HCT116 (cell line): ENCODE measurements around the gene VSTM2B. TPM values are rescaled to one million over a fixed set of nuclear protein-coding genes. Genes with fewer than 3 reads are reported as not detected.

Source experiments
- ATAC-seq: fragments of 200-7000 bp; cut with Tn5 transposase; 2 replicates; pipeline ENCODE4 v1.9.1; 2020; ENCODE audit warnings: mild to moderate bottlenecking, moderate library complexity
- BruUV-seq: library from RNA; stranded (reverse); fragments of 400-500 nt; replicated peaks from 2 replicates; lab custom pipeline; 2021; lab: Mats Ljungman, UMichigan
- CTCF ChIA-PET: fragments of 300-600 bp; sonication (Branson Sonifier 250); formaldehyde crosslinking; loops from one replicate; lab custom pipeline; 2021; ENCODE audit warnings: antibody characterized with exemption; lab: Charles Lee
- POLR2A ChIA-PET: fragments of 300-600, 350-600 bp; sonication (Branson Sonifier 250); formaldehyde crosslinking; loops from one replicate; lab custom pipeline; 2021; ENCODE audit warnings: antibody characterized with exemption; lab: Charles Lee
- RAD21 ChIA-PET, 2 experiments: fragments of 300-600 bp; sonication (Branson Sonifier 250); formaldehyde crosslinking; loops; one replicate each; lab custom pipeline; 2023; ENCODE audit warnings: low total read pairs in 2 of 2; ENCODE audit not compliant: uncharacterized antibody in 2 of 2, unreplicated experiment in 2 of 2, low non-redundant PET in 1 of 2; lab: Charles Lee
- DNase-seq: peaks from one replicate; pipeline ENCODE4 v3.0.0-alpha.2; 2010; ENCODE audit warnings: low read depth, low spot score
- H2AFZ ChIP-seq: fragments of 200-600 bp; shearing (Covaris generic), sonication (generic); 2 replicates; pipeline ENCODE4 v1.6.1; 2017; ENCODE audit warnings: low read depth, mixed run types, mixed read lengths, antibody characterized with exemption, low read length; ENCODE audit not compliant: poor library complexity, severe bottlenecking
- H3K27ac ChIP-seq: 2 replicates; pipeline ENCODE4 v1.5.1; 2012; ENCODE audit warnings: low read depth, low read length
- H3K27me3 ChIP-seq: fragments of 200-600 bp; sonication (generic); 2 replicates; pipeline ENCODE4 v1.6.1; 2016; ENCODE audit warnings: mixed run types, low read length, mixed read lengths; ENCODE audit not compliant: insufficient read depth
- H3K36me3 ChIP-seq, 2 experiments: fragments of 200-500 bp in 1 of 2; fragments of 200-600 bp in 1 of 2; sonication (Bioruptor generic) in 1 of 2; sonication (generic) in 1 of 2; 2 replicates each; pipeline versions ENCODE4 v1.5.1 to v1.6.1; 2014 to 2016; ENCODE audit warnings: low read length in 2 of 2, inconsistent platforms in 1 of 2, mixed read lengths in 1 of 2, mixed run types in 1 of 2; ENCODE audit not compliant: insufficient read depth in 2 of 2, control insufficient read depth in 1 of 2
- H3K4me1 ChIP-seq, 2 experiments: fragments of 200-600 bp in 1 of 2; sonication (generic) in 1 of 2; 2 replicates each; pipeline versions ENCODE4 v1.5.1 to v1.6.1; 2012 to 2017; ENCODE audit warnings: low read length in 2 of 2, inconsistent platforms in 1 of 2, mild to moderate bottlenecking in 1 of 2, mixed read lengths in 1 of 2, mixed run types in 1 of 2, moderate library complexity in 1 of 2; ENCODE audit not compliant: insufficient read depth in 2 of 2, control insufficient read depth in 1 of 2
- H3K4me2 ChIP-seq: fragments of 200-600 bp; sonication (generic); 2 replicates; pipeline ENCODE4 v1.6.1; 2017; ENCODE audit warnings: mixed run types, low read length, mixed read lengths
- H3K4me3 ChIP-seq, 2 experiments: fragments of 200-600 bp in 1 of 2; sonication (generic) in 1 of 2; replicated peaks in 1 of 2; 2 replicates each; pipeline ENCODE4 v1.5.1; 2011 to 2016; ENCODE audit warnings: low read length in 2 of 2, control low read depth in 1 of 2, low read depth in 1 of 2, mild to moderate bottlenecking in 1 of 2, mixed read lengths in 1 of 2, mixed run types in 1 of 2
- H3K79me2 ChIP-seq: fragments of 200-600 bp; sonication (generic); 2 replicates; pipeline ENCODE4 v1.6.1; 2017; ENCODE audit warnings: mild to moderate bottlenecking, mixed run types, low read length, moderate library complexity, mixed read lengths; ENCODE audit not compliant: insufficient read depth
- H3K9ac ChIP-seq: fragments of 200-600 bp; sonication (generic); 2 replicates; pipeline ENCODE4 v1.6.1; 2016; ENCODE audit warnings: low read length, mixed read lengths
- H3K9me2 ChIP-seq: fragments of 200-600 bp; sonication (generic), shearing (Covaris generic); 2 replicates; pipeline ENCODE4 v1.6.1; 2017; ENCODE audit warnings: mixed run types, mild to moderate bottlenecking, moderate library complexity; ENCODE audit not compliant: insufficient read depth
- H3K9me3 ChIP-seq, 2 experiments: fragments of 200-500 bp in 1 of 2; fragments of 200-600 bp in 1 of 2; sonication (Bioruptor generic) in 1 of 2; sonication (generic) in 1 of 2; 2 replicates each; pipeline ENCODE4 v1.6.1; 2014 to 2017; ENCODE audit warnings: low read length in 2 of 2, mixed read lengths in 2 of 2, inconsistent platforms in 1 of 2, low read depth in 1 of 2, mild to moderate bottlenecking in 1 of 2, mixed run types in 1 of 2, moderate library complexity in 1 of 2; ENCODE audit not compliant: control insufficient read depth in 1 of 2, insufficient read depth in 1 of 2
- H4K20me1 ChIP-seq: fragments of 200-600 bp; sonication (generic), shearing (Covaris generic); 2 replicates; pipeline ENCODE4 v1.6.1; 2017; ENCODE audit warnings: mixed run types, mild to moderate bottlenecking, moderate library complexity; ENCODE audit not compliant: insufficient read depth
- CBX3 ChIP-seq: IDR thresholded peaks from 2 replicates; pipeline ENCODE4 v1.6.1; 2012; ENCODE audit warnings: low read depth
- CEBPB ChIP-seq: IDR thresholded peaks from 2 replicates; pipeline ENCODE4 v1.6.1; 2012; ENCODE audit warnings: low read depth
- FOSL1 ChIP-seq: IDR thresholded peaks from 2 replicates; pipeline ENCODE4 v1.6.1; 2012; ENCODE audit warnings: low read depth
- JUND ChIP-seq: IDR thresholded peaks from 2 replicates; pipeline ENCODE4 v1.6.1; 2012
- POLR2AphosphoS5 ChIP-seq: IDR thresholded peaks from 2 replicates; pipeline ENCODE4 v1.6.1; 2011; ENCODE audit warnings: mild to moderate bottlenecking, low read depth, low read length, moderate library complexity
- SIN3A ChIP-seq: IDR thresholded peaks from 2 replicates; pipeline ENCODE4 v1.6.1; 2012; ENCODE audit warnings: low read depth
- SP1 ChIP-seq: IDR thresholded peaks from 2 replicates; pipeline ENCODE4 v1.6.1; 2012; ENCODE audit warnings: low read depth
- TCF7L2 ChIP-seq: IDR thresholded peaks from 2 replicates; pipeline ENCODE4 v1.7.0; 2011; ENCODE audit warnings: borderline replicate concordance, inconsistent platforms; ENCODE audit not compliant: insufficient read depth, insufficient read length; ENCODE audit errors: extremely low read depth
- YY1 ChIP-seq: IDR thresholded peaks from 2 replicates; pipeline ENCODE4 v1.6.1; 2011; ENCODE audit warnings: low read length, low read depth, moderate library complexity, mild to moderate bottlenecking; ENCODE audit not compliant: insufficient replicate concordance; ENCODE audit errors: extremely low read depth
- ZFX ChIP-seq: fragments of 450-650 bp; IDR thresholded peaks from 2 replicates; pipeline ENCODE4 v1.6.1; 2017
- ZNF274 ChIP-seq: fragments of 200-500 bp; sonication (Bioruptor generic); IDR thresholded peaks from 2 replicates; pipeline ENCODE4 v1.6.1; 2014; ENCODE audit warnings: mild to moderate bottlenecking, low read depth, low read length, inconsistent platforms
- intact Hi-C: fragments of 100-400 bp; cut with micrococcal nuclease; formaldehyde crosslinking; loops from 2 replicates; pipeline ENCODE4 v1.10.0; 2022
- total RNA-seq: library from RNA; stranded (reverse); gene quantifications from one replicate; pipeline ENCODE4 v1.2.1, GENCODE V29; 2021; ENCODE audit not compliant: unreplicated experiment
- TF ChIP-seq, protein P1 (sequence below): IDR thresholded peaks from 2 replicates; pipeline ENCODE4 v1.6.1; 2012
- TF ChIP-seq, protein P2 (sequence below), 3 experiments: fragments of 200-600 bp in 1 of 3; sonication (generic) in 1 of 3; IDR thresholded peaks in 2 of 3; conservative IDR thresholded peaks in 1 of 3; 2 replicates each; pipeline ENCODE4 v1.5.1; 2012 to 2017; ENCODE audit warnings: low read depth in 2 of 3, low read length in 2 of 3, antibody characterized with exemption in 1 of 3, borderline replicate concordance in 1 of 3, control low read depth in 1 of 3, mild to moderate bottlenecking in 1 of 3, mixed read lengths in 1 of 3, mixed run types in 1 of 3, moderate library complexity in 1 of 3; ENCODE audit not compliant: insufficient read depth in 1 of 3
- TF ChIP-seq, protein P3 (sequence below): IDR thresholded peaks from 2 replicates; pipeline ENCODE4 v1.6.1; 2011; ENCODE audit warnings: mild to moderate bottlenecking, low read length, moderate library complexity; ENCODE audit not compliant: insufficient replicate concordance; ENCODE audit errors: extremely low read depth
- TF ChIP-seq, protein P4 (sequence below): IDR thresholded peaks from 2 replicates; pipeline ENCODE4 v1.6.1; 2012; ENCODE audit warnings: low read depth
- TF ChIP-seq, protein P5 (sequence below): IDR thresholded peaks from 2 replicates; pipeline ENCODE4 v1.6.1; 2012

Gene VSTM2B
- total RNA-seq, 1 experiment from 2014 or later, result not detected

DNA sequence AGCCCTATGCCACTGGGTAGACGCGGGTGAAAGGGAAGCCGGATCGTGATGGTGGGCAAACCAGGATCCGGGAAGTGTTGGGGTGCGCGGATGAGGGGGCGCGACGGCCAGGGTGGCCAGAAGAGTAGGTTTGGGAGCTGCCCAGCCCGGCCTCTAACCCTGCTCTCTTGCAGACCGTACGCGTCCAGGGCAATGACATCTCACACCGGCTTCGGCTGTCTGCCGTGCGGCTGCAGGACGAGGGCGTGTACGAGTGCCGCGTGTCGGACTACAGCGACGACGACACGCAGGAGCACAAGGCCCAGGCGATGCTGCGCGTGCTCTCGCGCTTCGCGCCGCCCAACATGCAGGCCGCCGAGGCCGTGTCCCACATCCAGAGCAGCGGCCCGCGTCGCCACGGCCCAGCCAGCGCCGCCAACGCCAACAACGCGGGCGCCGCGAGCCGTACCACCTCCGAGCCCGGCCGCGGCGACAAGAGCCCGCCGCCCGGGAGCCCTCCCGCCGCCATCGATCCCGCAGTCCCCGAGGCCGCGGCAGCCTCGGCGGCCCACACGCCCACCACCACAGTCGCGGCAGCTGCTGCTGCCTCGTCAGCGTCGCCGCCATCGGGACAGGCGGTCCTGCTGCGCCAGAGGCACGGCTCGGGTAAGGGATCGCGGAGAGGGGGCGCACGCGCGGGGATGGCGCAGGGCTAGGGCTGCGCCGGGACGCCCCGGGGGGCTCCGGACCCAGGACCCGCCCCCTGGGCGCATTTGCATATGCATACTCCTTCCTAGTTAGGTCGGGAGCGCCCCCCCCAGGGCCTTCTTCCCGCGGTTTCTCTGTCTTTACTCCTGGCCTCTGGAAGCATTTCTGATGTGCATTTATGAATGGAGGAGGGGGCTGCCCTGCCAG, 4.1 kb downstream of the VSTM2B start:
- Histone ChIP-seq H3K9me3 (no peaks in the 10 kb centered on the region), H3K4me3 (no peak overlapping the region), H3K9me2 (no peaks in the 10 kb centered on the region), H3K79me2 (no peaks in the 10 kb centered on the region), H3K27me3 (no peaks in the 10 kb centered on the region), H4K20me1 (no peaks in the 10 kb centered on the region), H3K4me2 (no peak overlapping the region), H2AFZ (no peak overlapping the region), H3K9ac (no peak overlapping the region)
- ATAC-seq (no peak), DNase-seq (no peak)
- ChIA-PET POLR2A (no interaction called here), RAD21 (no interaction called here)
- intact Hi-C loops, result loop anchor here (5.0 kb wide), 1 partner anchor 63 kb away; no protein-coding TSS in a partner anchor
- TF ChIP-seq, protein P1, sequence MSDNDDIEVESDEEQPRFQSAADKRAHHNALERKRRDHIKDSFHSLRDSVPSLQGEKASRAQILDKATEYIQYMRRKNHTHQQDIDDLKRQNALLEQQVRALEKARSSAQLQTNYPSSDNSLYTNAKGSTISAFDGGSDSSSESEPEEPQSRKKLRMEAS, result no peak
- TF ChIP-seq, protein P2, sequence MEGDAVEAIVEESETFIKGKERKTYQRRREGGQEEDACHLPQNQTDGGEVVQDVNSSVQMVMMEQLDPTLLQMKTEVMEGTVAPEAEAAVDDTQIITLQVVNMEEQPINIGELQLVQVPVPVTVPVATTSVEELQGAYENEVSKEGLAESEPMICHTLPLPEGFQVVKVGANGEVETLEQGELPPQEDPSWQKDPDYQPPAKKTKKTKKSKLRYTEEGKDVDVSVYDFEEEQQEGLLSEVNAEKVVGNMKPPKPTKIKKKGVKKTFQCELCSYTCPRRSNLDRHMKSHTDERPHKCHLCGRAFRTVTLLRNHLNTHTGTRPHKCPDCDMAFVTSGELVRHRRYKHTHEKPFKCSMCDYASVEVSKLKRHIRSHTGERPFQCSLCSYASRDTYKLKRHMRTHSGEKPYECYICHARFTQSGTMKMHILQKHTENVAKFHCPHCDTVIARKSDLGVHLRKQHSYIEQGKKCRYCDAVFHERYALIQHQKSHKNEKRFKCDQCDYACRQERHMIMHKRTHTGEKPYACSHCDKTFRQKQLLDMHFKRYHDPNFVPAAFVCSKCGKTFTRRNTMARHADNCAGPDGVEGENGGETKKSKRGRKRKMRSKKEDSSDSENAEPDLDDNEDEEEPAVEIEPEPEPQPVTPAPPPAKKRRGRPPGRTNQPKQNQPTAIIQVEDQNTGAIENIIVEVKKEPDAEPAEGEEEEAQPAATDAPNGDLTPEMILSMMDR (IDR thresholded peaks at IDR 0.05 in 2 of 3, conservative IDR thresholded peaks at IDR 0.05 in 1 of 3; ENCODE audit: borderline replicate concordance in 1 of 3, insufficient read depth in 1 of 3, low read depth in 2 of 3, low read length in 2 of 3), result no peak
- TF ChIP-seq YY1, result no peak
- no peak for TF ChIP-seq CEBPB
- no peak for TF ChIP-seq FOSL1
- TF ChIP-seq ZNF274, result no peak
- TF ChIP-seq, protein P3, sequence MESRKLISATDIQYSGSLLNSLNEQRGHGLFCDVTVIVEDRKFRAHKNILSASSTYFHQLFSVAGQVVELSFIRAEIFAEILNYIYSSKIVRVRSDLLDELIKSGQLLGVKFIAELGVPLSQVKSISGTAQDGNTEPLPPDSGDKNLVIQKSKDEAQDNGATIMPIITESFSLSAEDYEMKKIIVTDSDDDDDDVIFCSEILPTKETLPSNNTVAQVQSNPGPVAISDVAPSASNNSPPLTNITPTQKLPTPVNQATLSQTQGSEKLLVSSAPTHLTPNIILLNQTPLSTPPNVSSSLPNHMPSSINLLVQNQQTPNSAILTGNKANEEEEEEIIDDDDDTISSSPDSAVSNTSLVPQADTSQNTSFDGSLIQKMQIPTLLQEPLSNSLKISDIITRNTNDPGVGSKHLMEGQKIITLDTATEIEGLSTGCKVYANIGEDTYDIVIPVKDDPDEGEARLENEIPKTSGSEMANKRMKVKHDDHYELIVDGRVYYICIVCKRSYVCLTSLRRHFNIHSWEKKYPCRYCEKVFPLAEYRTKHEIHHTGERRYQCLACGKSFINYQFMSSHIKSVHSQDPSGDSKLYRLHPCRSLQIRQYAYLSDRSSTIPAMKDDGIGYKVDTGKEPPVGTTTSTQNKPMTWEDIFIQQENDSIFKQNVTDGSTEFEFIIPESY, result no peak
- TF ChIP-seq, protein P4, sequence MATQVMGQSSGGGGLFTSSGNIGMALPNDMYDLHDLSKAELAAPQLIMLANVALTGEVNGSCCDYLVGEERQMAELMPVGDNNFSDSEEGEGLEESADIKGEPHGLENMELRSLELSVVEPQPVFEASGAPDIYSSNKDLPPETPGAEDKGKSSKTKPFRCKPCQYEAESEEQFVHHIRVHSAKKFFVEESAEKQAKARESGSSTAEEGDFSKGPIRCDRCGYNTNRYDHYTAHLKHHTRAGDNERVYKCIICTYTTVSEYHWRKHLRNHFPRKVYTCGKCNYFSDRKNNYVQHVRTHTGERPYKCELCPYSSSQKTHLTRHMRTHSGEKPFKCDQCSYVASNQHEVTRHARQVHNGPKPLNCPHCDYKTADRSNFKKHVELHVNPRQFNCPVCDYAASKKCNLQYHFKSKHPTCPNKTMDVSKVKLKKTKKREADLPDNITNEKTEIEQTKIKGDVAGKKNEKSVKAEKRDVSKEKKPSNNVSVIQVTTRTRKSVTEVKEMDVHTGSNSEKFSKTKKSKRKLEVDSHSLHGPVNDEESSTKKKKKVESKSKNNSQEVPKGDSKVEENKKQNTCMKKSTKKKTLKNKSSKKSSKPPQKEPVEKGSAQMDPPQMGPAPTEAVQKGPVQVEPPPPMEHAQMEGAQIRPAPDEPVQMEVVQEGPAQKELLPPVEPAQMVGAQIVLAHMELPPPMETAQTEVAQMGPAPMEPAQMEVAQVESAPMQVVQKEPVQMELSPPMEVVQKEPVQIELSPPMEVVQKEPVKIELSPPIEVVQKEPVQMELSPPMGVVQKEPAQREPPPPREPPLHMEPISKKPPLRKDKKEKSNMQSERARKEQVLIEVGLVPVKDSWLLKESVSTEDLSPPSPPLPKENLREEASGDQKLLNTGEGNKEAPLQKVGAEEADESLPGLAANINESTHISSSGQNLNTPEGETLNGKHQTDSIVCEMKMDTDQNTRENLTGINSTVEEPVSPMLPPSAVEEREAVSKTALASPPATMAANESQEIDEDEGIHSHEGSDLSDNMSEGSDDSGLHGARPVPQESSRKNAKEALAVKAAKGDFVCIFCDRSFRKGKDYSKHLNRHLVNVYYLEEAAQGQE, result no peak
- TF ChIP-seq SIN3A, result no peak
- no peak for TF ChIP-seq ZFX
- no peak for TF ChIP-seq TCF7L2
- no peak for TF ChIP-seq JUND
- no peak for TF ChIP-seq SP1
- TF ChIP-seq, protein P5, sequence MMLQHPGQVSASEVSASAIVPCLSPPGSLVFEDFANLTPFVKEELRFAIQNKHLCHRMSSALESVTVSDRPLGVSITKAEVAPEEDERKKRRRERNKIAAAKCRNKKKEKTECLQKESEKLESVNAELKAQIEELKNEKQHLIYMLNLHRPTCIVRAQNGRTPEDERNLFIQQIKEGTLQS, result no peak
- TF ChIP-seq POLR2AphosphoS5, result no peak
- TF ChIP-seq CBX3, result no peak
- TF ChIP-seq, all 23 proteins: peak for 0
- no peak overlapping the region for H3K27ac ChIP-seq
- CTCF ChIA-PET, result no interaction called here
- no TSS peak for BruUV-seq
- H3K36me3 ChIP-seq, result no peaks in the 10 kb centered on the region
- peaks cover 0 to 8% of the 10 kb centered on the region in 2 experiments; a peak in 1 of 4 replicates for H3K4me1 ChIP-seq
